Measurements from ENCODE around the gene TOMM34.
A peak's percentile ranks its signal among the peaks of the same experiment; 100 is the strongest.

The TOMM34 gene

DNA sequence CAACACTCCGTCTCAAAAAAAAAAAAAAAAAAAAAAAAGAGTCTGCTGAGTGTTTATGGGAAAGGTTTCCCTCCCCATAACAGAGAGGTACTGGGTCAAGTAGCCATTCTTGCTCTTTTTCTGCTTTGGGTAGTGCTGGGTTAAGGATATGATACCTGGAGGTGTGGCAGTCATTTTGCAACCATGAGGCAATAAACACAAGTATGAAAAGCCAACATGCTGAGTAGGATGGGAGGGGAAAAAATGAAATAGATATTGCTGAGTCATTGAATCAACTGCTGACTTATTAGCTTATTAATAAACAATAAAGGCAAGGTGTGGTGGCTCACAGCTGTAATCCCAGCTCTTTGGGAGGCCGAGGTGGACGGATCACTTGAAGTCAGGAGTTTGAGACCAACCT, 2.3 kb upstream of the TOMM34 start:
- DNase-seq, result no peak

DNA sequence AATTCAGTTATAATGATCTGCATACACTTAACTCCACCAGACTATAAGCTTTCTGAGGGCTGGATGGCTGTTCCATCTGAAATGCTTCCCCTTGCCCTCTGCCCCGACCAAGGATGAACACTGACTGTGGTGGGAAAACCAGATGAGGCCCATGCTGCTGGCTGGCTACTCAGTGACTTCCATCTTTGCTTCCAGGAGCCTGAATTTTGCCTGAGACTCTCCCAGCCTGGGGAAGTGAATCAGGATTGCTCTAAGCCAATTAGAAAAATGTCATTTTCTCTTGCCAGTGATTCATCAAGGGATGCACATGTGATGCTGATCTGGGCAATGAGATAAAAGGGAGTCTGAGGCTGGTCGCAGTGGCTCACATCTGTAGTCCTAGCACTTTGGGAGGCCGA, 1.7 kb upstream of the TOMM34 start:
- DNase-seq, result no peak

GRCh38 chr20:44961011-44961869, 1.0 kb upstream of the TOMM34 start:
- DNase-seq, result no peak

- DNase-seq, result peak; percentile 46
These were observed 527 bp downstream of the TOMM34 start for GRCh38 chr20:44959638-44960102.

DNA sequence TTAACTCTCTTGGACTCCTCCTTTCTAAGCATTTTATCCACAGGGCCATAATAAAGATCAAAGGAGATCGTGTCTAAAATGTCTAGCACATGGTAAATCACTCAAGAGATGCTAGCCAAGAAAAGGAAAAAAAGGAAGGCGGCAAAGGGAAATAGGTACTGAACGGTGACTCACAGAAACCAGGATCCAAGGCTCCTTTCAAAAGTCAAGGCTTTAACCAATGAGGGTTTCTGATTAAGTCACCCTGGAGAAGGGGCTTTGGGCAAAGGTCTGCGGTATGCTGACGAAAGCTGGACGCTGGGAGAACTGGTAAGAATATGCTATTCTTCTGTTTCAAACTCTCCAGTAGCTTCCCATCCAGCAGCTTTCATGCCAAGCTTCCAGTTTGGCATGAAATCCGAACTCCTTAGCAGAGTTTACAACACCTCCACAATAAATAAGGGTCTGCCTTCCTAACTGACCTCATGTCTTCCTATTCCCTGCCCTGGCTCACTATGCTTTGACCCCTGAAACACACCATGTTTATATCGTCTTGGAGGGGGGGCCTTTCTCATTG, 1.0 kb downstream of the TOMM34 start:
- DNase-seq, result no peak

DNA sequence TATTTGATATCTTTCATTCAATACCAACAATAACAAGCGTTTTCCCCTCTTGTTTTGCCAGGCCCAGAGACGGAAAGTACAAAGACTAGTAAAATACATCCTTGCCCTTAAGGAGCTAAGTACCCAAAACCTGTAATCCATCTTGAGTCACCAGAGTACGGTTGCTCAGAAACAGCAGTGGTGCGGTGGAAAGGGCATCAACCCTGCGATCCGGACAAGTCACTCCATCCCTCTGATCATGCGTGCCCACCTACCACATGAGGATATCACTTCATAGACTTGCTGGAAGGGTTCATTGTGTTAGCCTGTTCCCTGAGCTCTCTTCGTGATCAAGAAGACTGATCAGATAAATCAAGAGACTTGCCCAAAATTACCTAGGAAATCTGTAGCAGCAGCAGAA, 1.9 kb downstream of the TOMM34 start:
- DNase-seq, result no peak

- no peak for DNase-seq
These were observed 3.8 kb downstream of the TOMM34 start for GRCh38 chr20:44956410-44956809.

DNA sequence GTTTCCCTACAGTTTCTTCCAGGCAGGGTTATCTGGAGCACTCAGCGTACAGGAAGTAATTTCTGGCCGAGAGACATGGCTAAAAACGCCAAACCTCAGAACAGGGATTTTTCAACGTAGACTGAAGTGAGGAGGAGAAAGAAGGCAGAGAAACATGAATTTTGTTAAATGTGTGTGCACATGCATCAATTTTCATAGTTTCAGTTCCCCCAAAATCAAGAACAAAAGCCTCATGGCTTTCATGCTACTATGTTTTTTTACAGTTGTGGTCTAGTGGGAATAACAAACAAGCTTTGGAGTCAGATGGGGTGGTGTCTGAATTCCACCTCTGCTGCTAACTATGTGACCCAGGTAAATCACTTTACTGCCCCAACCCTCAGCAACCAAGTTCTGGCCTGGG, 4.9 kb downstream of the TOMM34 start:
- no peak for DNase-seq

- DNase-seq, result no peak
These were observed 6.0 kb downstream of the TOMM34 start for GRCh38 chr20:44954211-44954610.

DNA sequence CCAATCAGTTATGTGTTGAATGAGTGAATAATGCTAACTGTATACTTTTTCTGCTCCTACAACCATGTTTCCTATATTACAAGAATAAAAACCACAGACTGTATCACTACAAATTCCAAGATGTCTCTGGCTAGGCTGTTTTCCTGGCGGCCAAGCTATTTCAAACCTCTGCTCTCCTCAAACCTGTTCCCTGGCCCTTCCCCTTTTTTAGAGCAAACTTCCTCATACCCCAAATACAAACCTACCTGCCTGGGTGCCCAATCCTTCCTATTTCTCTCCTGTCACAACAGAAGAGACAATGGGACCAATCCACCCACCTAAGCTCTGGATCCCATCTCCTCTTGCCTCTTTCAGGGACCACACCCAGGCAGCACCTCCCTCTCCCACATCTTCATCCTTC, 7.5 kb downstream of the TOMM34 start:
- DNase-seq, result no peak

- DNase-seq, result no peak
These were observed 9.8 kb downstream of the TOMM34 start for GRCh38 chr20:44950368-44950767.

- no peak for DNase-seq
These were observed 11.7 kb downstream of the TOMM34 start for GRCh38 chr20:44948513-44948912.

DNA sequence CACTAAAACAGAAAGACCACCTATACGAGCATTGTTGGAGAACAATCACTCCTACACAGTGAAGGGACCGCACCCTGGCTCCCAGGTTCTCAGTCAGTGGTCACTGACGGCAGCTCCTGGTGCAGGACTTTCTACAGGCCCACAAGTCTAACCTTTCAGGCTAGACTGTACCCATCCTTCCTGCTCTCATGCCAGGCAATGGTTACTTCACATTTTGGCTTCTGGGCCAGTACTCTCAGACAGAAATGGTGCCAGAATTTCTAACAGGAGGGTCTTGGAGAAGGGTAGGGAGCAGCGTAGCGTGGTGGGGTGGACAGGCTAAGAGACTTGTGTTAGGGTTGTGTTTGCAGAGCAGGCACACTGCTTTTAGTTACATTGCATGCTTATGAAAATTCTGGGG, 12.1 kb downstream of the TOMM34 start:
- DNase-seq, result no peak

DNA sequence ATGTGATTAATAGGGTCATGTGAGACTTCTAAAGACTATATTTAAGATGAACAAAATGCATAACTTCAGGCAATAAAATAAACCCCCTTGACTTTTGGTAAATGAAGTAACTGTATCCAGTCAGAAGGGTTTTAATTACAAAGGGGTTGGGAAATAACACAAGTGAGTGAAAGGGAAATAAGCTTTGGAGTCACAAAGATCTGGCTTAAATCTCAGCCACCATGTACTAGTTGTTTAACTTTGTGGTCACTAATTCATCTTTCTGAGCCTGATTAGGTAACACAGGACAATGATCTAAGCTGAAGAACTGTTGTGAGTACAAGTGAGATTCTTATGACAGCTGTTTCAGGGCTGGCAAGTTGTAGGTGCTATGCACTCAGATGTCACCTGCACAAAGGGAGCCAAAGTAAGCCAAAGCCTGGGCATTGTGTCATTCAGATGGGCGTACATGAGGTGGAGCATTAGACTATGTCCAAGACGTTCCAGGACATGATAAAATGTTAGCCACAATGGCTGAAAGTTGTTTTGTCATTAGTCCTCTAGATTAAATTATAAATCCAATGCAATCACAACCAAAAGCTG, 13.8 kb downstream of the TOMM34 start:
- DNase-seq, result no peak

GRCh38 chr20:44945261-44945660, 14.9 kb downstream of the TOMM34 start:
- DNase-seq, result no peak

DNA sequence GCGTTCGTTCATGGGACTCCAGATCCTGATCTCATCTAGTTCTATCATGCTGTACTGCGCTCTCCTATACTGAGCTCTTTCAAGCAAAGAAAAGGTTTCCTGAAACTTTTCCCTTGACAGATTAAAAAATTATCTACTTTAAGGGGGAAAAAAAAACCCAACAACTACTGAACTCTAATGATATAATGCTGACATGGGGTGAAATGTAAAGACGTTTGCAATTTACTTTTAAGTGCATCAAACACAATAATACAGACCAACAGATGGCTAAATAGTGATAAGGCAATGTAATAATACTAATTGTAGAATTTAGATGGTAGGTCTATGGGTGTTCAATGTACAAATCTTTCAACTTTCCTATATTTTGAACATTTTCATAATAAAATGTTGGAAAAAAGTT, 16.4 kb downstream of the TOMM34 start:
- DNase-seq, result no peak

GRCh38 chr20:44942264-44942973, 17.8 kb downstream of the TOMM34 start:
- DNase-seq, result no peak

GRCh38 chr20:44941120-44941691, 19.0 kb downstream of the TOMM34 start:
- no peak for DNase-seq

GRCh38 chr20:44938637-44939036, 21.6 kb downstream of the TOMM34 start:
- DNase-seq, result no peak

GRCh38 chr20:44936510-44936909, 23.7 kb downstream of the TOMM34 start:
- no peak for DNase-seq

DNA sequence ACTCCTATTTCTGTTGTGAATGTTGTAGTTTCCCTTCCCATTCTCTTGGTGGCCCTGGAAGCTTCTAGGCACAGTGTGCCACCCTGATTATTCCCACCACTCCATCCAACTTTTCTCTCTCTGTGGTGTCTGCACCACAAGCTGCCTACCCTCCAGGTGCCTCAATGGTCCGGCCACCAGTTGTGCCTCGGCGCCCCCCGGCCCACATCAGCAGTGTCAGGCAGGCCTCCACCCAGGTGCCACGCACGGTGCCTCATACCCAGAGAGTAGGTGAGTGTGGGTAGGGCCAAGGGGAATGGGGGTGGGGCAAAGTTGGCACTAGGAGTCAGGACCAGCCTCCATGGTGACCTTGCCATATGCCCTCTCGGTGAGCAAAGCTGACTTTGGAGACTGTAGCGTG, 27.3 kb downstream of the TOMM34 start:
- no peak for DNase-seq

GRCh38 chr20:44931911-44932310, 28.3 kb downstream of the TOMM34 start:
- DNase-seq, result no peak

GRCh38 chr20:44930517-44931168, 29.6 kb downstream of the TOMM34 start:
- DNase-seq, result no peak
